HEK293 (cell line): ENCODE results near the gene GABPB1.

Source experiments
- CTCF ChIA-PET: fragments of 350-600 bp; formaldehyde crosslinking; extraction: SDS; loops from one replicate; lab custom pipeline; 2021; ENCODE audit warnings: antibody characterized with exemption; lab: Yijun Ruan, JAX
- POLR2A ChIA-PET: fragments of 300-600 bp; formaldehyde crosslinking; extraction: SDS; loops from one replicate; lab custom pipeline; 2020; ENCODE audit warnings: antibody characterized with exemption, inconsistent platforms; lab: Yijun Ruan, JAX
- H3K27ac ChIP-seq: fragments of 200-500 bp; sonication (Bioruptor generic); 2 replicates; pipeline ENCODE4 v1.5.1; 2014; ENCODE audit warnings: low read depth, low read length, control low read depth, inconsistent platforms; ENCODE audit errors: extremely low read depth
- H3K36me3 ChIP-seq, 2 experiments: fragments of 200-500 bp in 1 of 2; sonication (Bioruptor generic) in 1 of 2; 1 replicate in 1 of 2; 2 replicates in 1 of 2; pipeline ENCODE4 v1.5.1; 2014 to 2017; ENCODE audit warnings: inconsistent platforms in 2 of 2, low read length in 2 of 2; ENCODE audit not compliant: control insufficient read depth in 2 of 2, insufficient read depth in 1 of 2
- H3K4me1 ChIP-seq: fragments of 200-500 bp; sonication (Bioruptor generic); 2 replicates; pipeline ENCODE4 v1.5.1; 2014; ENCODE audit warnings: mild to moderate bottlenecking, low read length, inconsistent platforms; ENCODE audit not compliant: control insufficient read depth, insufficient read depth
- H3K4me3 ChIP-seq: 2 replicates; pipeline ENCODE4 v1.5.1; 2011; ENCODE audit warnings: low read depth, mild to moderate bottlenecking, control low read depth, low read length, moderate library complexity
- H3K9me3 ChIP-seq: fragments of 200-500 bp; sonication (Bioruptor generic); 2 replicates; pipeline ENCODE4 v1.5.1; 2014; ENCODE audit warnings: low read depth, low read length, inconsistent platforms; ENCODE audit not compliant: control insufficient read depth, insufficient read depth
- OSR2 ChIP-seq: fragments of 450-650 bp; formaldehyde crosslinking; IDR thresholded peaks from 2 replicates; pipeline ENCODE4 v1.5.1; 2016; ENCODE audit warnings: missing biosample characterization, missing genetic modification characterization
- SCRT2 ChIP-seq: fragments of 450-650 bp; formaldehyde crosslinking; IDR thresholded peaks from 2 replicates; pipeline ENCODE4 v1.5.1; 2016; ENCODE audit warnings: missing biosample characterization, missing genetic modification characterization
- TCF7L2 ChIP-seq: IDR thresholded peaks from 2 replicates; pipeline ENCODE4 v1.6.1; 2011; ENCODE audit warnings: low read depth, mild to moderate bottlenecking, inconsistent platforms, low read length, moderate library complexity, borderline replicate concordance
- ZNF423 ChIP-seq: fragments of 450-650 bp; formaldehyde crosslinking; IDR thresholded peaks from 2 replicates; pipeline ENCODE4 v1.5.1; 2016; ENCODE audit warnings: missing biosample characterization, missing genetic modification characterization
- ZNF621 ChIP-seq: fragments of 450-650 bp; formaldehyde crosslinking; IDR thresholded peaks from 2 replicates; pipeline ENCODE4 v1.5.1; 2017; ENCODE audit warnings: missing biosample characterization, missing genetic modification characterization
- ZNF624 ChIP-seq: fragments of 450-650 bp; formaldehyde crosslinking; IDR thresholded peaks from 2 replicates; pipeline ENCODE4 v1.5.1; 2017; ENCODE audit warnings: missing biosample characterization, missing genetic modification characterization
- ZNF76 ChIP-seq: fragments of 450-650 bp; formaldehyde crosslinking; IDR thresholded peaks from 2 replicates; pipeline ENCODE4; 2016; ENCODE audit warnings: low read depth, missing biosample characterization, missing genetic modification characterization, borderline replicate concordance
- ZNF792 ChIP-seq: fragments of 450-650 bp; formaldehyde crosslinking; IDR thresholded peaks from 2 replicates; pipeline ENCODE4 v1.5.1; 2016; ENCODE audit warnings: missing biosample characterization, missing genetic modification characterization
- ZNF843 ChIP-seq: fragments of 450-650 bp; formaldehyde crosslinking; IDR thresholded peaks from 2 replicates; pipeline ENCODE4 v1.5.1; 2016; ENCODE audit warnings: missing biosample characterization, missing genetic modification characterization
- TF ChIP-seq, protein P1 (sequence below): fragments of 450-650 bp; formaldehyde crosslinking; IDR thresholded peaks from 2 replicates; pipeline ENCODE4 v1.5.1; 2016; ENCODE audit warnings: missing biosample characterization, missing genetic modification characterization
- TF ChIP-seq, protein P2 (sequence below): fragments of 450-650 bp; formaldehyde crosslinking; IDR thresholded peaks from 2 replicates; pipeline ENCODE4 v1.5.1; 2016; ENCODE audit warnings: missing biosample characterization, missing genetic modification characterization
- TF ChIP-seq, protein P3 (sequence below): fragments of 450-650 bp; formaldehyde crosslinking; IDR thresholded peaks from 2 replicates; pipeline ENCODE4 v1.5.1; 2016; ENCODE audit warnings: missing biosample characterization, missing genetic modification characterization
- TF ChIP-seq, protein P4 (sequence below): fragments of 450-650 bp; formaldehyde crosslinking; IDR thresholded peaks from 2 replicates; pipeline ENCODE4 v1.5.1; 2016; ENCODE audit warnings: missing biosample characterization, missing genetic modification characterization
- TF ChIP-seq, protein P5 (sequence below): fragments of 450-650 bp; formaldehyde crosslinking; IDR thresholded peaks from 2 replicates; pipeline ENCODE4 v1.5.1; 2016; ENCODE audit warnings: missing biosample characterization, missing genetic modification characterization
- TF ChIP-seq, protein P6 (sequence below): fragments of 450-650 bp; formaldehyde crosslinking; IDR thresholded peaks from 2 replicates; pipeline ENCODE4 v1.5.1; 2016; ENCODE audit warnings: missing biosample characterization, missing genetic modification characterization

Gene GABPB1

DNA sequence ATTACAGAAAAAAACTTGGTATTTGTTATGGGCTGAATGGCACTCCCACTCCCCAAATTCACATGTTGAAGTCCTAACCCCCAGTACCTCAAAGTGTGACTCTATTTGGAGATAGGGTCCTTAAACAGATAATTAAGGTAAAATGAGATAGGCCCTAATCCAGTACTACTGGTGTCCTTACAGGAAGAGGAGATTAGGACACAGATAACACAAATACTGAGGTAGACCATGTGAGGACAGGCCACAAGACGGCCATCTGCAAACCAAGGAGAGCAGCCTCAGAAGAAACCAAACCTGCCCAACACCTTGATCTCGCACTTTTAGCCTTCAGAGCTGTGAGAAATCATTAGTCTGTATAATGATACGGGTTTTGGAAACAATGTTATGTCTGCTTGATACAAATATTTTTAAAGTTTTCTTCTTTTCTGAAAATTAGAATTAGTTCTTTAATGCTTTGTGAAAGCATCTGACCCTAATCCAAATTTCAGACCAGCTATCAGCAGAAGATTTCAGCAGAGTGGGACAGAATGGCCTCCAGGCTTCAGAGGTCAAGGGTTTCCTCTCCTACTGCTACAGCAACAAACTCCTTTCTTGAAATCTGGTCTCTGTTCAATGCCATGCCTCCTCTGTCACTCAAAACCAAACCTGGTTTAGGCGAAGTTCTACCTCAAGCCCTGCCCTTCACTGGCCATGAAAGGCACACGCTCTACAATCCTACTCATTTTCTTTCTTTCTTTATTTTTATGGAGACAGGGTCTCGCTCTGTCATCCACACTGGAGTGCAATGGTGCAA, 67.5 kb downstream of the GABPB1 start (continued):
- TF ChIP-seq ZNF423 (tag by site-specific recombination) (no peak), OSR2 (tag by site-specific recombination) (no peak), ZNF621 (tag by site-specific recombination) (no peak)
- TF ChIP-seq, protein P1, sequence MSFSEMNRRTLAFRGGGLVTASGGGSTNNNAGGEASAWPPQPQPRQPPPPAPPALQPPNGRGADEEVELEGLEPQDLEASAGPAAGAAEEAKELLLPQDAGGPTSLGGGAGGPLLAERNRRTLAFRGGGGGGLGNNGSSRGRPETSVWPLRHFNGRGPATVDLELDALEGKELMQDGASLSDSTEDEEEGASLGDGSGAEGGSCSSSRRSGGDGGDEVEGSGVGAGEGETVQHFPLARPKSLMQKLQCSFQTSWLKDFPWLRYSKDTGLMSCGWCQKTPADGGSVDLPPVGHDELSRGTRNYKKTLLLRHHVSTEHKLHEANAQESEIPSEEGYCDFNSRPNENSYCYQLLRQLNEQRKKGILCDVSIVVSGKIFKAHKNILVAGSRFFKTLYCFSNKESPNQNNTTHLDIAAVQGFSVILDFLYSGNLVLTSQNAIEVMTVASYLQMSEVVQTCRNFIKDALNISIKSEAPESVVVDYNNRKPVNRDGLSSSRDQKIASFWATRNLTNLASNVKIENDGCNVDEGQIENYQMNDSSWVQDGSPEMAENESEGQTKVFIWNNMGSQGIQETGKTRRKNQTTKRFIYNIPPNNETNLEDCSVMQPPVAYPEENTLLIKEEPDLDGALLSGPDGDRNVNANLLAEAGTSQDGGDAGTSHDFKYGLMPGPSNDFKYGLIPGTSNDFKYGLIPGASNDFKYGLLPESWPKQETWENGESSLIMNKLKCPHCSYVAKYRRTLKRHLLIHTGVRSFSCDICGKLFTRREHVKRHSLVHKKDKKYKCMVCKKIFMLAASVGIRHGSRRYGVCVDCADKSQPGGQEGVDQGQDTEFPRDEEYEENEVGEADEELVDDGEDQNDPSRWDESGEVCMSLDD (tag by site-specific recombination) = no peak

DNA sequence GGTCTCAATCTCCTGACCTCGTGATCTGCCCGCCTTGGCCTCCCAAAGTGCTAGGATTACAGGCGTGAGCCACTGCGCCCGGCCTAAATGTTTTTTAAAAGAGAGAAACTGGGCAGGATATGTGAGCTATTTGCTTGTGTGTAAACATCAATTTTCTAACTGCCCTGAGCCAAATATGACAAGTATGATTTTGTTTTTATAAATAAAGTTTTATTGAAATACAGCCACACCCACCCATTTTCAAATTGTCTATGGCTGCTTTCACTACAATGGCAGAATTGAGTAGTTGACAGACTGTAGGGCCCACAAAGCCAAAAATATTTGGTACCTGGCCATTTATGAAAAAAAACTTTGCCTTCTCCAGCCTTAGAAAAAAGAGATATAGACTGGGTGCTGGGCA, 73.6 kb downstream of the GABPB1 start:
- ChIA-PET CTCF (no interaction called here), POLR2A (no interaction called here)
- Histone ChIP-seq H3K4me3 (no peak overlapping the region), H3K36me3 (no peaks in the 10 kb centered on the region; a peak in 2 of 3 replicates), H3K4me1 (no peaks in the 10 kb centered on the region), H3K9me3 (no peaks in the 10 kb centered on the region), H3K27ac (no peak overlapping the region)
- TF ChIP-seq ZNF621 (tag by site-specific recombination) (no peak), ZNF843 (tag by site-specific recombination) (no peak), TCF7L2 (no peak), ZNF76 (tag by site-specific recombination) (no peak)
- TF ChIP-seq, protein P2, sequence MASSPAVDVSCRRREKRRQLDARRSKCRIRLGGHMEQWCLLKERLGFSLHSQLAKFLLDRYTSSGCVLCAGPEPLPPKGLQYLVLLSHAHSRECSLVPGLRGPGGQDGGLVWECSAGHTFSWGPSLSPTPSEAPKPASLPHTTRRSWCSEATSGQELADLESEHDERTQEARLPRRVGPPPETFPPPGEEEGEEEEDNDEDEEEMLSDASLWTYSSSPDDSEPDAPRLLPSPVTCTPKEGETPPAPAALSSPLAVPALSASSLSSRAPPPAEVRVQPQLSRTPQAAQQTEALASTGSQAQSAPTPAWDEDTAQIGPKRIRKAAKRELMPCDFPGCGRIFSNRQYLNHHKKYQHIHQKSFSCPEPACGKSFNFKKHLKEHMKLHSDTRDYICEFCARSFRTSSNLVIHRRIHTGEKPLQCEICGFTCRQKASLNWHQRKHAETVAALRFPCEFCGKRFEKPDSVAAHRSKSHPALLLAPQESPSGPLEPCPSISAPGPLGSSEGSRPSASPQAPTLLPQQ = no peak

DNA sequence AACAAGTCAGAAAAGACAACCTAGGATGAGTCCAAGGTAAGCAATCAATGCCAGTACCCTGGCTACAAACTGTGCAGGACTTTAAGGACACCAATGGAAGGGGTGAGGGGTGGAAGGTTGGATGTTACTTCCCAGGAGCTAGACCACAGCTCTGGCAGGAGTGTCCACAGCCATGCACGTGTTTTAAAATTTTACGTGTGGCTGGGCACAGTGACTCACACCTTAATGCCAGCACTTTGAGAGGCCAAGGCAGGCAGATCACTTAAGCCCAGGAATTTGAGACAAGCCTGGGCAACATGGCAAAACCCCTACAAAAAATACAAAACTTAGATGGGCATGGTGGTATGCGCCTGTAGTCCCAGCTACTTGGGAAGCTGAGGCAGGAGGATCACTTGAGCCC, 74.7 kb downstream of the GABPB1 start:
- ChIA-PET POLR2A (no interaction called here), CTCF (no interaction called here)
- Histone ChIP-seq H3K36me3 (no peaks in the 10 kb centered on the region; a peak in 2 of 3 replicates), H3K4me1 (no peaks in the 10 kb centered on the region), H3K9me3 (no peaks in the 10 kb centered on the region)
- no peak for TF ChIP-seq ZNF792 (tag by site-specific recombination)
- no peak for TF ChIP-seq ZNF624 (tag by site-specific recombination)
- TF ChIP-seq, protein P3, sequence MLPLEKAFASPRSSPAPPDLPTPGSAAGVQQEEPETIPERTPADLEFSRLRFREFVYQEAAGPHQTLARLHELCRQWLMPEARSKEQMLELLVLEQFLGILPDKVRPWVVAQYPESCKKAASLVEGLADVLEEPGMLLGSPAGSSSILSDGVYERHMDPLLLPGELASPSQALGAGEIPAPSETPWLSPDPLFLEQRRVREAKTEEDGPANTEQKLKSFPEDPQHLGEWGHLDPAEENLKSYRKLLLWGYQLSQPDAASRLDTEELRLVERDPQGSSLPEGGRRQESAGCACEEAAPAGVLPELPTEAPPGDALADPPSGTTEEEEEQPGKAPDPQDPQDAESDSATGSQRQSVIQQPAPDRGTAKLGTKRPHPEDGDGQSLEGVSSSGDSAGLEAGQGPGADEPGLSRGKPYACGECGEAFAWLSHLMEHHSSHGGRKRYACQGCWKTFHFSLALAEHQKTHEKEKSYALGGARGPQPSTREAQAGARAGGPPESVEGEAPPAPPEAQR = no peak
- TF ChIP-seq, all 188 proteins: peak for 0
- no peak overlapping the region for H3K4me3 ChIP-seq
- no peak overlapping the region for H3K27ac ChIP-seq

DNA sequence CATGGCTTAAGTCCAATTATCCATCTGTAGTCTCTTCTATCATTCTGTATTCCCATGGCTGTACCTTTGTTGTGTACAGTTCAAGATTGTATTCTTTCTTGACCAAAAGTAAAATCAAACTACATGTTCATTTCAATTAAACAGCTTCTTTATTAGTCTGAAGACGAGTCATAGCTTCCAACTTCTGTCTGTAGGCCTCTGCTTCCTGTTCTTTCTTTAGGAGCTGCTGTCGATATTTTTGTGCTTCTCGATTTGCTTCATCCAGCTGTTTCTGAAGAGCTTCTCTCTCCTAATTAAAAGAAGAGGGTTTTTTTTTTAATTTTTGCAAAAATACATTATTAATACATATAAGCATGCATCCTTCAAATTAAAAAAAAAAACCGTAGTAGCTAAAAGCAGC, 76.5 kb downstream of the GABPB1 start:
- Histone ChIP-seq H3K27ac (no peak overlapping the region), H3K36me3 (no peaks in the 10 kb centered on the region; a peak in 2 of 3 replicates), H3K4me3 (no peak overlapping the region), H3K4me1 (no peaks in the 10 kb centered on the region), H3K9me3 (no peaks in the 10 kb centered on the region)
- ChIA-PET CTCF (interaction anchor here (0.6 to 1.3 kb wide), 3 partner anchors 37 to 227 kb away, joined by 3 to 5 read pairs (median 4); no protein-coding TSS in a partner anchor), POLR2A (no interaction called here)
- TF ChIP-seq, protein P4, sequence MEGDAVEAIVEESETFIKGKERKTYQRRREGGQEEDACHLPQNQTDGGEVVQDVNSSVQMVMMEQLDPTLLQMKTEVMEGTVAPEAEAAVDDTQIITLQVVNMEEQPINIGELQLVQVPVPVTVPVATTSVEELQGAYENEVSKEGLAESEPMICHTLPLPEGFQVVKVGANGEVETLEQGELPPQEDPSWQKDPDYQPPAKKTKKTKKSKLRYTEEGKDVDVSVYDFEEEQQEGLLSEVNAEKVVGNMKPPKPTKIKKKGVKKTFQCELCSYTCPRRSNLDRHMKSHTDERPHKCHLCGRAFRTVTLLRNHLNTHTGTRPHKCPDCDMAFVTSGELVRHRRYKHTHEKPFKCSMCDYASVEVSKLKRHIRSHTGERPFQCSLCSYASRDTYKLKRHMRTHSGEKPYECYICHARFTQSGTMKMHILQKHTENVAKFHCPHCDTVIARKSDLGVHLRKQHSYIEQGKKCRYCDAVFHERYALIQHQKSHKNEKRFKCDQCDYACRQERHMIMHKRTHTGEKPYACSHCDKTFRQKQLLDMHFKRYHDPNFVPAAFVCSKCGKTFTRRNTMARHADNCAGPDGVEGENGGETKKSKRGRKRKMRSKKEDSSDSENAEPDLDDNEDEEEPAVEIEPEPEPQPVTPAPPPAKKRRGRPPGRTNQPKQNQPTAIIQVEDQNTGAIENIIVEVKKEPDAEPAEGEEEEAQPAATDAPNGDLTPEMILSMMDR (tag by site-specific recombination) = no peak
- TF ChIP-seq, protein P5, sequence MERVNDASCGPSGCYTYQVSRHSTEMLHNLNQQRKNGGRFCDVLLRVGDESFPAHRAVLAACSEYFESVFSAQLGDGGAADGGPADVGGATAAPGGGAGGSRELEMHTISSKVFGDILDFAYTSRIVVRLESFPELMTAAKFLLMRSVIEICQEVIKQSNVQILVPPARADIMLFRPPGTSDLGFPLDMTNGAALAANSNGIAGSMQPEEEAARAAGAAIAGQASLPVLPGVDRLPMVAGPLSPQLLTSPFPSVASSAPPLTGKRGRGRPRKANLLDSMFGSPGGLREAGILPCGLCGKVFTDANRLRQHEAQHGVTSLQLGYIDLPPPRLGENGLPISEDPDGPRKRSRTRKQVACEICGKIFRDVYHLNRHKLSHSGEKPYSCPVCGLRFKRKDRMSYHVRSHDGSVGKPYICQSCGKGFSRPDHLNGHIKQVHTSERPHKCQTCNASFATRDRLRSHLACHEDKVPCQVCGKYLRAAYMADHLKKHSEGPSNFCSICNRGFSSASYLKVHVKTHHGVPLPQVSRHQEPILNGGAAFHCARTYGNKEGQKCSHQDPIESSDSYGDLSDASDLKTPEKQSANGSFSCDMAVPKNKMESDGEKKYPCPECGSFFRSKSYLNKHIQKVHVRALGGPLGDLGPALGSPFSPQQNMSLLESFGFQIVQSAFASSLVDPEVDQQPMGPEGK (tag by site-specific recombination) = no peak
- TF ChIP-seq SCRT2 = no peak
- TF ChIP-seq, protein P6, sequence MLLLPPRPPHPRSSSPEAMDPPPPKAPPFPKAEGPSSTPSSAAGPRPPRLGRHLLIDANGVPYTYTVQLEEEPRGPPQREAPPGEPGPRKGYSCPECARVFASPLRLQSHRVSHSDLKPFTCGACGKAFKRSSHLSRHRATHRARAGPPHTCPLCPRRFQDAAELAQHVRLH (tag by site-specific recombination) = no peak
